ENCODE results near the gene MYOM3. TPM values are rescaled to one million over a fixed set of nuclear protein-coding genes. Genes with fewer than 3 reads are reported as not detected.

MYOM3 gene
- total and polyA plus RNA-seq, 2 of the 4 experiments (the other 2 are of a cell fraction), result 0.03 TPM; not detected in 1

- Histone ChIP-seq H4K8ac (ENCODE audit: low read depth in 2 of 2, low read length in 2 of 2) (no peak overlapping the region), H3K4me1 (ENCODE audit: control insufficient read depth, insufficient read depth, low read length) (no peaks in the 10 kb centered on the region), H3K23ac (ENCODE audit: low read depth, low read length) (no peak overlapping the region), H3K4ac (ENCODE audit: low read depth, low read length) (no peak overlapping the region), H4K5ac (ENCODE audit: low read depth, low read length) (no peak overlapping the region), H3K9me1 (ENCODE audit: insufficient read depth, low read length) (no peaks in the 10 kb centered on the region), H3K36me3 (ENCODE audit: control insufficient read depth, insufficient read depth, low read length) (no peaks in the 10 kb centered on the region), H3K9me3 (ENCODE audit: control insufficient read depth, insufficient read depth, low read length) (peaks cover 4% of the 10 kb centered on the region), H3K14ac (replicated peaks; ENCODE audit: low read depth, low read length) (no peak overlapping the region), H2BK120ac (ENCODE audit: low read depth, low read length) (no peak overlapping the region), H3K4me2 (ENCODE audit: low read depth, low read length) (no peak overlapping the region), H3K27me3 (ENCODE audit: control insufficient read depth, insufficient read depth, low read length) (peaks cover 24% of the 10 kb centered on the region), H4K91ac (ENCODE audit: insufficient read depth, low read depth, low read length) (no peak overlapping the region), H3K56ac (ENCODE audit: extremely low read depth, insufficient read depth, low read length) (no peak overlapping the region), H2BK15ac (ENCODE audit: low read depth, low read length) (no peak overlapping the region), H3K9ac (ENCODE audit: low read depth, low read length) (no peak overlapping the region), H2AK9ac (replicated peaks; ENCODE audit: low read depth, low read length, poor library complexity) (no peak overlapping the region), H4K20me1 (ENCODE audit: insufficient read depth, low read length) (no peaks in the 10 kb centered on the region), H2AFZ (replicated peaks; ENCODE audit: low read length, poor library complexity) (no peak overlapping the region), H2BK5ac (ENCODE audit: low read depth, low read length, poor library complexity, severe bottlenecking) (no peak overlapping the region), H3K27ac (ENCODE audit: insufficient read depth, low read length) (no peak overlapping the region), H3K79me1 (ENCODE audit: low read depth in 1 of 2, low read length in 2 of 2) (no peaks in the 10 kb centered on the region), H2BK20ac (ENCODE audit: low read depth, low read length) (no peak overlapping the region), H3K4me3 (ENCODE audit: insufficient read depth, low read depth, low read length) (no peak overlapping the region), H3K18ac (ENCODE audit: low read depth, low read length) (no peak overlapping the region), H2AK5ac (ENCODE audit: low read depth, low read length) (no peak overlapping the region)
- intact Hi-C loops (cut with micrococcal nuclease), result no loop called here
- dilution Hi-C loops (cut with HindIII; ENCODE audit: low sequenced_read_pairs, unreplicated experiment), result no loop called here
- CTCF ChIA-PET, result interaction anchor here (0.7 kb wide), 1 partner anchor 64 kb away, joined by 4 read pairs; no protein-coding TSS in a partner anchor
- in situ Hi-C loops (cut with MboI; ENCODE audit: low sequenced_read_pairs), result no loop called here
- POLR2A ChIA-PET (ENCODE audit: unreplicated experiment), result no interaction called here
- TF ChIP-seq CTCF (conservative IDR thresholded peaks at IDR 0.05; ENCODE audit: low read depth, low read length) (no peak), MAZ (IDR thresholded peaks at IDR 0.05; ENCODE audit: borderline replicate concordance, low read depth, low read length) (no peak), POLR2A (IDR thresholded peaks at IDR 0.05; ENCODE audit: low read depth, low read length) (no peak), RCOR1 (IDR thresholded peaks at IDR 0.05; ENCODE audit: insufficient replicate concordance, low read length) (no peak), RFX5 (IDR thresholded peaks at IDR 0.05; ENCODE audit: low read depth, low read length) (no peak), MXI1 (IDR thresholded peaks at IDR 0.05; ENCODE audit: borderline replicate concordance, low read depth, low read length) (no peak), RAD21 (IDR thresholded peaks at IDR 0.05; ENCODE audit: low read length) (no peak), ELK1 (IDR thresholded peaks at IDR 0.05; ENCODE audit: borderline replicate concordance, low read depth, low read length) (no peak), CEBPB (IDR thresholded peaks at IDR 0.05; ENCODE audit: low read depth, low read length) (no peak), MAFK (IDR thresholded peaks at IDR 0.05; ENCODE audit: low read depth, low read length) (no peak), BHLHE40 (IDR thresholded peaks at IDR 0.05; ENCODE audit: low read depth, low read length) (no peak), CHD1 (IDR thresholded peaks at IDR 0.05; ENCODE audit: low read depth, low read length) (no peak)
- ATAC-seq (ENCODE audit: low read depth), result no peak
- DNase-seq, result no peak
- WGBS, 2 experiments (ENCODE audit: extremely low coverage in 2 of 2, insufficient read length in 1 of 2), result no CpG with 5 or more reads among the region's 7 CpGs
- no TSS peak for BruUV-seq (replicated peaks)
Observed at GRCh38 chr1:24127801-24128363, 15.9 kb upstream of the MYOM3 start.
